OCI-LY1 (cell line): ENCODE data around the gene WNT9B.

Experiments
- CTCF ChIP-seq: fragments of 200-600 bp; sonication (generic), shearing (Covaris generic); IDR thresholded peaks from 2 replicates; pipeline ENCODE4 v1.5.1; 2017; ENCODE audit warnings: mild to moderate bottlenecking, antibody characterized with exemption, low read length, moderate library complexity, mixed read lengths
- EZH2 ChIP-seq: fragments of 200-600 bp; sonication (generic), shearing (Covaris generic); IDR thresholded peaks from 2 replicates; pipeline ENCODE4 v1.8.0; 2017; ENCODE audit warnings: borderline replicate concordance, mixed run types, mild to moderate bottlenecking, antibody characterized with exemption, low read length, moderate library complexity, mixed read lengths

- TF ChIP-seq CTCF (no peak), EZH2 (no peak)
Observed at GRCh38 chr17:46862949-46863348, 11.6 kb downstream of the WNT9B start.
